ENCODE data around the gene C3orf22.
"Not testable (repeated sequence)": the region's sequence is repeated elsewhere in the genome, so short reads cannot be mapped to it uniquely, and the experiment has no call there.

Gene C3orf22

GRCh38 chr3:126542340-126543241, 16.1 kb downstream of the C3orf22 start:
- no peak for FAIRE-seq

GRCh38 chr3:126541628-126542339, 16.9 kb downstream of the C3orf22 start:
- FAIRE-seq, result no peak

GRCh38 chr3:126540951-126541627, 17.6 kb downstream of the C3orf22 start:
- FAIRE-seq, result no peak

GRCh38 chr3:126540342-126540849, 18.3 kb downstream of the C3orf22 start:
- no peak for FAIRE-seq

GRCh38 chr3:126539558-126540250, 19.0 kb downstream of the C3orf22 start:
- no peak for FAIRE-seq

GRCh38 chr3:126538966-126539365, 19.8 kb downstream of the C3orf22 start:
- no peak for FAIRE-seq

GRCh38 chr3:126538316-126538715, 20.4 kb downstream of the C3orf22 start:
- no peak for FAIRE-seq

GRCh38 chr3:126537730-126538281, 20.9 kb downstream of the C3orf22 start:
- no peak for FAIRE-seq

GRCh38 chr3:126537116-126537729, 21.5 kb downstream of the C3orf22 start:
- no peak for FAIRE-seq

- FAIRE-seq, result no peak
These were observed 22.6 kb downstream of the C3orf22 start for GRCh38 chr3:126536126-126536525.

GRCh38 chr3:126535636-126536035, 23.1 kb downstream of the C3orf22 start:
- no peak for FAIRE-seq

GRCh38 chr3:126534716-126535115, 24.0 kb downstream of the C3orf22 start:
- FAIRE-seq, result not testable (repeated sequence)

- no peak for FAIRE-seq
These were observed 25.2 kb downstream of the C3orf22 start for GRCh38 chr3:126533506-126533905.

GRCh38 chr3:126531051-126531330, 27.7 kb downstream of the C3orf22 start:
- FAIRE-seq, result no peak

- FAIRE-seq, result no peak
These were observed 28.3 kb downstream of the C3orf22 start for GRCh38 chr3:126530171-126531050.

GRCh38 chr3:126529585-126530170, 29.1 kb downstream of the C3orf22 start:
- no peak for FAIRE-seq

- no peak for FAIRE-seq
These were observed 29.8 kb downstream of the C3orf22 start for GRCh38 chr3:126528800-126529541.

- FAIRE-seq, result no peak
These were observed 30.3 kb downstream of the C3orf22 start for GRCh38 chr3:126528419-126528799.

- FAIRE-seq, result no peak
These were observed 31.1 kb downstream of the C3orf22 start for GRCh38 chr3:126527455-126528211.

All from endometrium (tissue), 2 donors.